Body of pancreas (tissue), 4 donors: ENCODE data around the gene EID2B.

Experiments
- POLR2A ChIP-seq, 3 donors: fragments of 450-650 bp; IDR thresholded peaks; one replicate each; pipeline ENCODE4 v1.6.1; 2016; ENCODE audit warnings: antibody characterized with exemption in 3 of 3, mild to moderate bottlenecking in 2 of 3
- TF ChIP-seq, protein P1 (sequence below), 7 experiments: fragments of 450-650 bp in 4 of 7; fragments of 200-600 bp in 3 of 7; sonication (generic) in 3 of 7; IDR thresholded peaks; one replicate each; pipeline ENCODE4 v1.5.1; 2016 to 2019; ENCODE audit warnings: antibody characterized with exemption in 7 of 7

- TF ChIP-seq, protein P1, sequence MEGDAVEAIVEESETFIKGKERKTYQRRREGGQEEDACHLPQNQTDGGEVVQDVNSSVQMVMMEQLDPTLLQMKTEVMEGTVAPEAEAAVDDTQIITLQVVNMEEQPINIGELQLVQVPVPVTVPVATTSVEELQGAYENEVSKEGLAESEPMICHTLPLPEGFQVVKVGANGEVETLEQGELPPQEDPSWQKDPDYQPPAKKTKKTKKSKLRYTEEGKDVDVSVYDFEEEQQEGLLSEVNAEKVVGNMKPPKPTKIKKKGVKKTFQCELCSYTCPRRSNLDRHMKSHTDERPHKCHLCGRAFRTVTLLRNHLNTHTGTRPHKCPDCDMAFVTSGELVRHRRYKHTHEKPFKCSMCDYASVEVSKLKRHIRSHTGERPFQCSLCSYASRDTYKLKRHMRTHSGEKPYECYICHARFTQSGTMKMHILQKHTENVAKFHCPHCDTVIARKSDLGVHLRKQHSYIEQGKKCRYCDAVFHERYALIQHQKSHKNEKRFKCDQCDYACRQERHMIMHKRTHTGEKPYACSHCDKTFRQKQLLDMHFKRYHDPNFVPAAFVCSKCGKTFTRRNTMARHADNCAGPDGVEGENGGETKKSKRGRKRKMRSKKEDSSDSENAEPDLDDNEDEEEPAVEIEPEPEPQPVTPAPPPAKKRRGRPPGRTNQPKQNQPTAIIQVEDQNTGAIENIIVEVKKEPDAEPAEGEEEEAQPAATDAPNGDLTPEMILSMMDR (IDR thresholded peaks at IDR 0.05): no peak
- no peak for TF ChIP-seq POLR2A (IDR thresholded peaks at IDR 0.05)
Measured at GRCh38 chr19:39582442-39582841, 49.8 kb upstream of the EID2B start.
